ENCODE data around the gene HDAC9.

The HDAC9 gene

DNA sequence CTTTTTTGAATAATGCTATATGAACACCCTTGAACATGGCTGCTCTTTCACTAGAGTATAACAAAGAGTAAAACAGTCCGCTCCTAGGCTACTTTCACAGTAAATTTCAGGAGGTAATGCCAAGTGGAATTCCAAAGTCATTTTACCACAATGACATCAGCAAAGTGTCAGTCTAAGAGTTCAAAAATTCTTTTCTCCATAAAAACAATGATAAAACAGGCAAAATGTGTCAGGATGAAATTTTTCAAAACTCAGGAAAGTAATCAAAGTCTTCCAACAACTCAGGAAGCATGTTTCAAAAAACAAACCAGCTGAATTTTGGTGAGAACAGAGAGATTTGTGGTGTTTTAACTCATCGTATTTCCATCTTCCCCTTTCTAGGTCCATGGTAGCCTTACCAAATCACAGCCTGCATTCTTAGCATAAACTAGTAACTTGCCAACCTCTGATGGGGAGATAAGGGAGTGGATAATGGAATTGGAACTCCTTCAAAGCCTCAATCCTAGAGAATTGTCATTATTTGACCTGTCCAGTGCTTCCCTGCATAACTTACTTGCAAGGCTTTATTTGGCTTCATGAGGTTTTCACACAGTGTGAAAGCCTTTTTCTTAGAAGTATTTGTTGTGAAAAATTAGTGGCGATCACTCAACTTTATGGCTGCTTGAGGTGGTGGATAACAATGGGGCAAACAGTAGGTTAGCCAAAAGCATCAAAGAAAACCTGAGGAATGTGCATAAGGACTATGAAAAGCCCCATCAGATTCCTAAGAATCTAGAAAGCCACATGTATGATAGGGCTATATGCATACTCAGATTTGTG lies 302.7 kb downstream of the HDAC9 start:
- no peak for DNase-seq

GRCh38 chr7:18799899-18800298 lies 304.4 kb downstream of the HDAC9 start:
- no peak for DNase-seq

GRCh38 chr7:18803923-18804322 lies 308.4 kb downstream of the HDAC9 start:
- no peak for DNase-seq

GRCh38 chr7:18806177-18806576 lies 310.6 kb downstream of the HDAC9 start:
- no peak for DNase-seq

DNA sequence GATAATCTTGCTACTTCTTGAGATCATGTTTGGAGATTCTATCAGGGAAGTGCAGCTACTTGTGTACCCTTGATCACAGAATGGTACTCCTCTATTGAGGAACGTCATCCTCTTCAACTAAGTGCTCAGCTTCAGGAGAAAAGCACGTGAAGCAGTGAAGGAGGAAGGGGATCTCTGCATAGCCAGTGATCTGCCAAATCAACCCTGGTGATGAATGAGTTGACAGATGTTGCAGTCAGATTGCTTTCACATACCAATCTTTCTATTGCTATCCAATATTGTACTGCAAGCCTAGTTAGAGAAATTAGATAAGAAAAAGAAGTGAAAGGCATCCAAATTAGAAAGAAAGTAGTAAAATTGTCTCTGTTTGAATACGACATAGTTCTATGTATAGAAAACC lies 312.5 kb downstream of the HDAC9 start:
- no peak for DNase-seq

- no peak for DNase-seq
Observed at GRCh38 chr7:18815261-18815960, 319.9 kb downstream of the HDAC9 start.

DNA sequence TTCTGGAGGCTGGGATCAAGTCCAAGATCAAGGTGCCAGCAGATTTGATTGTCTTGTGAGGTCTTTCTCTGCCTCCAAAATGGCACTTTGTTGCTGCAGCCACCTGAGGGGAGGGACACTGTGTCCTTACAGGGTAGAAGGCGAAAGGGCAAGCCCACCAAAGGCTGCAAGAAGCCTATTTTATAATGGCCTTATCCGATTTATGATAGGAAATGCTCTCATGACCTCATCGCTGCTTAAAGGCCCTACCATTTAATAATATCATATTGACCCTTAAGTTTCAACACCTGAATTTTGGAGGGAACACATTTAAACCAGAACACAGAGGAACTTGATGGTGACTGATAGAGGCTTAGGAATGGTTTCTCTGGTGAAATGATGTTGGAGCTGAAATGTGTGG lies 325.4 kb downstream of the HDAC9 start:
- DNase-seq: no peak

DNA sequence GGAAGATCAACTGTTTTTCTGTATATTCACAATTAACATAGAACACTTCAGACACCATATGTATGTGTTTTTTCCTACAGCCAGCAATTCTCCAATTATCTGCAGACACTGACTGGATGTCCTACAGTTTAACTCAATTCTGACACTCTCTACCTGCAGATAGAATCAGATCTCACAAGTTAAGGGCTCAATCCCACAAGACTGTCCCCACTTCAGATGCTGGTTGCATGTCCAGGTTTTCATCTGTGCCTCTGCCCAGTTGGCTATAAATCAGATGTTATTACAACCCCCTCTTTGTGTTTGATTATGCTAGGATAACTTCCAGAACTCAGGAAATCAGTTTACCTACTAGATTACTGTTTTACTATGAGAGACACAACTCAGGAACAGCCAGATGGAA lies 326.0 kb downstream of the HDAC9 start:
- no peak for DNase-seq

DNA sequence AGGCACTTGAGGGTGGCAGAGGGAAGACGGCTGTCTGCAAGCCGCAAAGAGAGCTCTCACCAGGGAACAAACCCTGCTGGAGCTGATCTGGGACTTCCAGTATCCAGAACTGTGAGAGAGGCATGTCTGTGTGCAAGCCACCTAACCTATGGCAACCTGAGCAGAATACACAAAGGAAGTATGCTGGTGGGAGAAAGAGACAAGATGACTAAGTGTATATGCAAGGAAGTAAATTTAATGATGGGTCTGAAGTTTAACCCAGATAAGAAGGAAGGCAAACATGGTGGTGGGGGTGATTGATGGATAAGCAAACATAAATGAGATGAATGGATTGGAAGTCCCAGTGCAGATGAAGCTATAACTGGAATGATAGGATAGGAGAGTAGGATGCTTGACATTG lies 328.6 kb downstream of the HDAC9 start:
- no peak for DNase-seq

DNA sequence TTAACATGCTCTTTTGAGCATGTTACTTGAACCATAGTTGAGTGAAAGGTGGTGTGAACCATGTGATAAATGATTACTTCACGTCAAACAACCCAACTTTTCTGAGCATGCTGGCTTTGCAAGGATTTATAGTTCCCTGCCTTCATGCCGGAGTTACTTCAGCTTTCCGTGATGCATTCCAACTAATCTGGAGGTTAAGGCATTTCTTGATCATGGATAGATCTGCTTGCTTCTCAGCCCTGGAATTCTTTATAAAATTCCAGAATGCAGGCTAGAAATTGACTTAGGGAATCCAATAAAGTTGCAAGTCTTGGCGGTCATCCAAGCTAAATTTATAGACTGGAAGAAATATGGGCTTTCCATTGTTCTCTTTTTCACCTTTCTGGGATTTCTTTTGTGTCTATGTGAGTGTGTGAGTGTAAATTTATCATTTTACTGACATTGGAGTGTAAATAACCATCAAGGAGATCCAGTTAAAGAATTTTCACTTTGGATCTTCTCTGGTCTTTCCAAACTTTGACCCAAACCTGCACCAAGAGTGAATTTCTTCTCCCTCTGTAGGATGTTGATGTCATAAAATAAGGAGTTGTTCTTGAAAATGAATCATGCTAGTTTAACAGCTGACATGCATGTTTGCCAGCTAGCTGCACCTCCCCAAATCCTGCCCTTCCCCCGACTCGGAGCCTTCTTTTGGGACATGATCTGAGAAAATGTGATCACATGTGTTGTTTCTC lies 332.9 kb downstream of the HDAC9 start:
- DNase-seq: no peak

- no peak for DNase-seq
Observed at GRCh38 chr7:18828994-18829857, 333.7 kb downstream of the HDAC9 start.

- no peak for DNase-seq
Observed at GRCh38 chr7:18829858-18830285, 334.3 kb downstream of the HDAC9 start.

GRCh38 chr7:18831419-18831818 lies 335.9 kb downstream of the HDAC9 start:
- DNase-seq: no peak

GRCh38 chr7:18831943-18832342 lies 336.4 kb downstream of the HDAC9 start:
- DNase-seq: no peak

GRCh38 chr7:18834577-18834976 lies 339.0 kb downstream of the HDAC9 start:
- DNase-seq: no peak

DNA sequence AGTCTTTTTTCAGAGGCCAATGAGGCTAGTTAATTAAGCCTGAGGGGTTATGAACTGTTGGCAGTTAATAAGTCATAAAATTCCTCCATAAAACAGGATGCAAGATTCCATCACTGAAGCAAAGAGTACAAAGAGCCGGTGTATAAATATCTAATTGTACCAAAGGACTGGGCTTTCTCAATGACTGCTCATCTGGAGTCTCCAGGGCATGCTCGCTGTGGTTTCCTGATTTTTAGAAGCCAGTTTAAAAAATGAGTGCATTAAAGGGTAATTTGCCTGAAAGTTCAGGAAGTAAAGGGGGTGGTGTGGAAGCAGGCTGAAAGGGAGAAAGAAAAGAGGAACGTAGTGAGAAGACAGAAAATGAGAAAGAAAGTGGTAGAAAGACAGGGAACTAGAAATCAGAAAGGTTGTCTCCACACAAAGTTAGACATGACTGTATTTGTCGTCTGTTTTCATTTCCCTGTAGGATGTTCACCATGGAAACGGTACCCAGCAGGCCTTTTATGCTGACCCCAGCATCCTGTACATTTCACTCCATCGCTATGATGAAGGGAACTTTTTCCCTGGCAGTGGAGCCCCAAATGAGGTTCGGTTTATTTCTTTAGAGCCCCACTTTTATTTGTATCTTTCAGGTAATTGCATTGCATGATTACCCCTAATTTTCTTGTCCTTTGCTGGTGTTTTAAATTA lies 339.6 kb downstream of the HDAC9 start:
- no peak for DNase-seq

DNA sequence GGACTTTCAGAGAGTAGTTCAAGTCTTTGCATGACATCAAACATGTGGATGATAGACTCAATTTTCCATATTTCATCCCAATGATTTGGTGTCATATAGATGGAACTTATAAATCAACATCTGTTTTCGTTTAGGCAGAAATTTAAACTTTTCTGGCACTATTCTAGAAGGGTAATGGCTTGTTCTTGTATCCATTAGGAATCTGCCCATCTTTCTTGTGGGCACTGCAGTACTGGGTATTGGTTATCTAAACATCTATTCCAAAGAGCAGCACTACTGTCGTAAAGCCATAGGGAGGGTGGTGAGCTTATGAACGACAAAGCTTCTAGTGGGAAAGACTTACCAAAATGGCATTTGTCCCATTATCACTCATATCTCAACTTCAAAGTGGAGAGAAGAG lies 348.4 kb downstream of the HDAC9 start:
- no peak for DNase-seq

GRCh38 chr7:18844735-18845134 lies 349.2 kb downstream of the HDAC9 start:
- DNase-seq: peak; percentile 36

DNA sequence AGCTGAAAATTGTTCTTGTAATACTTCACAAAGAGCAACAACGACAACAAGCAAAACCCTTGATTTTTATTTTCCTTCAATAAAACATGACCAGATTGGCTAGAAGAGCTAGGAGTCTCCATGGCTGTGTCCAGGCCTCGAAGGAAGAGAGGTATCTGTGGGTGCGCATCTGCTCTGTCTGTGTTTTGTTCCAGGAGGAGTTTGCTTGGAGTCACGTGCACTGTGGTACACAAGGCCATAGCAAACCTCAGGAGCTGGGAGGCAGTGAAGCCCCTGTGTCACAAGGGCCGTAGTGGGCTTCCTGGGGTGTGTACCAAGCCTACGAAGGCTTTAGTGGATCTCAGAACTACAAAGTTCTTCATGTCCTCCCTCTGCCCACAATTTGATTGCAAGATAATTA lies 350.2 kb downstream of the HDAC9 start:
- no peak for DNase-seq

DNA sequence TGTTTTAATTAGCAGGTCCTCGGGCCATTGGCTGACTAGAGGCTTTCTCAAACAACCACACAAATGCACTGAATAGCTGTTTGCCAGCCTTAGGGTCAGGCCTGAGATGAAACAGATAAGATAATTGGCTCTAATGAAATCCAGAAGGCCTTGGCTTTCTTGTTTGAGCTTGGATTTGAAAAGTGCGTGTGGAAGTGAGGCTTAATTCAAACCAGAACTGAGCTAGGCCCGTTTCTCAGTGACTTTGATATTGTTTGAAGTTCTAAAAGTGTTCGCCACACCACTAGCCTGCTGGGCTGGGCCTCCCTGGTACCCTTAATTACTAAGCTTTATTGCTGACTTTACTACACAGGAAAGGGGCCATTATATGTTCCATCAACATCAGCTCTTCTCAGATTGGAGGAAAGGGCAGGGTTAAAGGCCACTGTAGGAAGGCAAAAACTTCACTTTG lies 351.2 kb downstream of the HDAC9 start:
- no peak for DNase-seq

DNA sequence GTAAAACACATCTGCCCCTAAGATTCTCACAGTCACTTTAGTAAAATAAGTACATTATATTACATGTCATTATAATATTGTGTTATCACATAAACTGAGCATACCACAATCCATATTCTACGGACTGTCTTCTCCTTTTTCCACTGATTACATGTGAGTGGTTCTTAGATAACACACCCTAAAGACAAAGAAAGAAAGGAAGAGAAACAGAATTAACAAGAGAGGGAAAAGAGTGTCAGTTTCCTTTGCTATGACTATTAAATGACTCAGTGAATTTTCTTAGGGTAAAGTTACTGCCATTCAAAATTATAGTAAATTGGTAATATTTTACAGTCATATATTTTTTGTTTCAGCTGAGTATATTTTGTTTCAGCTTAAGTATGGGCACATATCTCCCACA lies 353.6 kb downstream of the HDAC9 start:
- DNase-seq: no peak

- no peak for DNase-seq
Observed at GRCh38 chr7:18855796-18856195, 360.2 kb downstream of the HDAC9 start.

All from activated CD4-positive, alpha-beta T cell treated with anti-CD3 and anti-CD28 coated beads, Interleukin-2, amount 50 U/mL, for 16 hours (primary cell).